ENCODE data around the gene VIT. TPM values are rescaled to one million over a fixed set of nuclear protein-coding genes. Genes with fewer than 3 reads are reported as not detected.
A peak's percentile ranks its signal among the peaks of the same experiment; 100 is the strongest.

Gene VIT
- total RNA-seq, 1 donor from 2014 or later = 56.5 TPM

DNA sequence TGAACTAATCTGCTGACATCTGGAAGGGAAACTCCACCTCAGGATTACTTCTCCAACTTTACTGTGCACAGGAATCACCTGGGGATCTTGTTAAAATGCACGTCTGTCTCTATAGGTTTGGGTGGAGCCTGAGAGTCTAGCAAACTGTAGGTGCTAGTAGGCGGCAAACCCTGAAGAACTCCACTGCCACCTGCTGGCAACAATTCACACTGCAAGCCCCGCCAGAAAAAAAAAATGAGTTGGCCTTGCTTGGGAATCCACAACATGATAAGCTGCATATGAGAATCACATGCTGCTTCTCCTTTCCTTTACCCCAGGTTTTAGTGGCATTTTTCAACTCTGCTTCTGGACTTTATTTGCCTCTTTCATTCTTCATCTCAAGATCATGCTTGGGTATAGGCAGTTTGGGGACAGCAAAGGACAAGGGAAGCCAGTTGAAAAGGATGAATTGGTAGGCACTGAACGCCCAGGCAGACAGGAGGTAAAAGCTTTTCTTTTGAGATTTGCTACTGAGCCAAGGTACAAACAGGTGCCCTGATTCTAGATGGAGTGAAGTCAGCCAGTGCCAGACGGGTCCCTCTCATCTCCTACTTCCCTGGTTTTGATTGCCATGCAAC, 88.8 kb downstream of the VIT start:
- no peaks in the 10 kb centered on the region for H3K36me3 ChIP-seq
- peaks cover 3% of the 10 kb centered on the region for H3K4me1 ChIP-seq
- no peaks in the 10 kb centered on the region for H3K9me3 ChIP-seq
- no peak for DNase-seq (ENCODE audit: extremely low spot score in 2 of 2)
- TF ChIP-seq POLR2AphosphoS5 (IDR thresholded peaks at IDR 0.05; ENCODE audit: insufficient read depth in 1 of 2, low read depth in 1 of 2) = peak in 1 of 2 donors; percentile 23
- TF ChIP-seq, protein P1, sequence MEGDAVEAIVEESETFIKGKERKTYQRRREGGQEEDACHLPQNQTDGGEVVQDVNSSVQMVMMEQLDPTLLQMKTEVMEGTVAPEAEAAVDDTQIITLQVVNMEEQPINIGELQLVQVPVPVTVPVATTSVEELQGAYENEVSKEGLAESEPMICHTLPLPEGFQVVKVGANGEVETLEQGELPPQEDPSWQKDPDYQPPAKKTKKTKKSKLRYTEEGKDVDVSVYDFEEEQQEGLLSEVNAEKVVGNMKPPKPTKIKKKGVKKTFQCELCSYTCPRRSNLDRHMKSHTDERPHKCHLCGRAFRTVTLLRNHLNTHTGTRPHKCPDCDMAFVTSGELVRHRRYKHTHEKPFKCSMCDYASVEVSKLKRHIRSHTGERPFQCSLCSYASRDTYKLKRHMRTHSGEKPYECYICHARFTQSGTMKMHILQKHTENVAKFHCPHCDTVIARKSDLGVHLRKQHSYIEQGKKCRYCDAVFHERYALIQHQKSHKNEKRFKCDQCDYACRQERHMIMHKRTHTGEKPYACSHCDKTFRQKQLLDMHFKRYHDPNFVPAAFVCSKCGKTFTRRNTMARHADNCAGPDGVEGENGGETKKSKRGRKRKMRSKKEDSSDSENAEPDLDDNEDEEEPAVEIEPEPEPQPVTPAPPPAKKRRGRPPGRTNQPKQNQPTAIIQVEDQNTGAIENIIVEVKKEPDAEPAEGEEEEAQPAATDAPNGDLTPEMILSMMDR (IDR thresholded peaks at IDR 0.05) = peak; percentile 67 to 88 (median 87)
- TF ChIP-seq POLR2A (IDR thresholded peaks at IDR 0.05) = no peak
- no peaks in the 10 kb centered on the region for H3K27me3 ChIP-seq
- intact Hi-C loops (cut with DNase I) = loop anchor here (10.0 kb wide), 1 partner anchor 430 kb away; the partner anchor contains the start of gene CRIM1
- H3K4me3 ChIP-seq = no peak overlapping the region
- H3K27ac ChIP-seq = no peak overlapping the region

- no peaks in the 10 kb centered on the region for H3K4me1 ChIP-seq
- H3K4me3 ChIP-seq = no peak overlapping the region
- no peak for DNase-seq (ENCODE audit: extremely low spot score in 2 of 2)
- no peaks in the 10 kb centered on the region for H3K9me3 ChIP-seq
- H3K36me3 ChIP-seq = no peaks in the 10 kb centered on the region
- TF ChIP-seq POLR2AphosphoS5 (IDR thresholded peaks at IDR 0.05; ENCODE audit: insufficient read depth in 1 of 2, low read depth in 1 of 2) = no peak
- TF ChIP-seq POLR2A (IDR thresholded peaks at IDR 0.05) = no peak
- TF ChIP-seq, protein P1 (IDR thresholded peaks at IDR 0.05) = no peak
- no peak overlapping the region for H3K27ac ChIP-seq
- H3K27me3 ChIP-seq = no peaks in the 10 kb centered on the region
- intact Hi-C loops (cut with DNase I) = loop anchor here (10.0 kb wide), 1 partner anchor 434 kb away; the partner anchor contains the start of gene CRIM1
Measured at GRCh38 chr2:36789181-36789804, 92.8 kb downstream of the VIT start.

- Histone ChIP-seq H3K27me3 (no peaks in the 10 kb centered on the region), H3K27ac (no peak overlapping the region), H3K4me3 (no peak overlapping the region), H3K4me1 (no peaks in the 10 kb centered on the region), H3K36me3 (no peaks in the 10 kb centered on the region), H3K9me3 (no peaks in the 10 kb centered on the region)
- DNase-seq (ENCODE audit: extremely low spot score in 2 of 2) = no peak
- intact Hi-C loops (cut with DNase I) = no loop called here
- TF ChIP-seq POLR2AphosphoS5 (IDR thresholded peaks at IDR 0.05; ENCODE audit: insufficient read depth in 1 of 2, low read depth in 1 of 2) (no peak), POLR2A (IDR thresholded peaks at IDR 0.05) (no peak)
- TF ChIP-seq, protein P1 (IDR thresholded peaks at IDR 0.05) = no peak
Measured at GRCh38 chr2:36792951-36793350, 96.4 kb downstream of the VIT start.

DNA sequence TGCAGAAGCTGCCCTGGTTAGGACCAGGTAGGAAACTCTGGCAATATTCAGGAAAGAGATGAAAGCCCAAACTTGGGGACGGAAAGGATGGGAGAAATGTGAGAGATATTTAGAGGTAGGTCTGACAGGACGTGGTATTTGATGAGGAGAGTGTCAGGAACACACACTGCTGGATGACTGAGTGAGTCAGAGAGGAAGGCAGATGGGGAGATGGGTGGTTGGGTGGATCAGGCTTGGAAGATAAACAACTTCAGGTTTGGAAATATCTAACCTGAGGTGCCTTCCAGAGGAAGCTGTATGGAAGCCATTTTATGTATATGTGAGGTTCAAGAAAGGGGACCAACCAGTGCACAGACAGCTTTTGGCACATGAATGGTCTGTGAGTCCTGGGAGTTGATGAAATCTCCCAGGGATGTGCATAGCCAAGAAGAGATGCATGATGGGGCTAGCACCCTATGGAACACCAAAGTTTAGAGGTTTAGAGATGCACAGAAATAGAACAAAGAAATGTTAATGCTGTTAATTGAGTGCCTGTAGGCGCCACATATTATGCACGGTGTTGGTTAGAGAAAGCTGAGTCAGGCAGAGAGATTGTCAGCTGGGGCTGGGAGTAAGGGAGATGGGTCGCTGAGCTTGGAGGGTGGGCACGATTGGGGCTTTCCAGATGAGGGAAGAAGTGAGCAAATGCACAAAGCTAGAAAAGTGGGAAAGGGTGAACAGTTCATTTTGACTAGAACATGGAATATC, 101.0 kb downstream of the VIT start:
- Histone ChIP-seq H3K27ac (no peak overlapping the region), H3K27me3 (no peaks in the 10 kb centered on the region), H3K4me3 (no peak overlapping the region), H3K36me3 (no peaks in the 10 kb centered on the region), H3K9me3 (no peaks in the 10 kb centered on the region), H3K4me1 (no peaks in the 10 kb centered on the region)
- intact Hi-C loops (cut with DNase I) = no loop called here
- no peak for DNase-seq (ENCODE audit: extremely low spot score in 2 of 2)
- TF ChIP-seq, protein P1 (IDR thresholded peaks at IDR 0.05) = no peak
- TF ChIP-seq POLR2A (IDR thresholded peaks at IDR 0.05) = no peak
- no peak for TF ChIP-seq POLR2AphosphoS5 (IDR thresholded peaks at IDR 0.05; ENCODE audit: insufficient read depth in 1 of 2, low read depth in 1 of 2)
